ENCODE data around the gene RUFY4.

- TF ChIP-seq CTCF (IDR thresholded peaks at IDR 0.05) (no peak), POLR2A (IDR thresholded peaks at IDR 0.05) (no peak)
Observed at GRCh38 chr2:218063896-218064295, 5.2 kb upstream of the RUFY4 start.

Data from body of pancreas (tissue), 4 donors.